Endometrial microvascular endothelial cells (primary cell): ENCODE results near the gene NEU2. TPM values are rescaled to one million over a fixed set of nuclear protein-coding genes. Genes with fewer than 3 reads are reported as not detected.

Experiments
- in situ Hi-C: cut with HindIII; loops from 2 replicates; pipeline ENCODE4 v1.10.0; 2017; ENCODE audit warnings: low sequenced_read_pairs, low pct_unique_long_range_greater_than_20kb; ENCODE audit errors: inconsistent ontology term
- total RNA-seq: library from RNA; depleted of rRNA; stranded (reverse); fragments of >200 nt; gene quantifications from one replicate; pipeline ENCODE4 v1.2.3, GENCODE V29; 2015; ENCODE audit errors: inconsistent ontology term

Gene NEU2
- total RNA-seq, 1 donor from 2014 or later = not detected

DNA sequence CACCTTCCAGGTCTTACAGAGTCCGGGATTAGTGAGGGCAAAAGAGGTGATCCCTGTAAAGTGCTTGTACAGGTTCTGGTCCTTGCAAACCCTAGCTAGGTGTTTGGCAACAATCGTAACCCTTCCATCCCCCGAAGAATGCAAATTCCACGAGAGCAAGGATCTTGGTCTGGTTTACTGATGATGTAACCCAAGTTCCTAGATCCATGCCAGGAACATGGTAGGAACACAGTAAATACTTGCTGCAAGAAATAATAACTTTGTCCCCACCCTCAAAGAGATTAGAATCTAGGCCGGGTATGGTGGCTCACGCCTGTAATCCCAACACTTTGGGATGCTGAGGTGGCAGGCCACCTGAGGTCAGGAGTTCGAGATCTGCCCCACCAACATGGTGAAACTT lies 6.8 kb upstream of the NEU2 start:
- in situ Hi-C loops = no loop called here

DNA sequence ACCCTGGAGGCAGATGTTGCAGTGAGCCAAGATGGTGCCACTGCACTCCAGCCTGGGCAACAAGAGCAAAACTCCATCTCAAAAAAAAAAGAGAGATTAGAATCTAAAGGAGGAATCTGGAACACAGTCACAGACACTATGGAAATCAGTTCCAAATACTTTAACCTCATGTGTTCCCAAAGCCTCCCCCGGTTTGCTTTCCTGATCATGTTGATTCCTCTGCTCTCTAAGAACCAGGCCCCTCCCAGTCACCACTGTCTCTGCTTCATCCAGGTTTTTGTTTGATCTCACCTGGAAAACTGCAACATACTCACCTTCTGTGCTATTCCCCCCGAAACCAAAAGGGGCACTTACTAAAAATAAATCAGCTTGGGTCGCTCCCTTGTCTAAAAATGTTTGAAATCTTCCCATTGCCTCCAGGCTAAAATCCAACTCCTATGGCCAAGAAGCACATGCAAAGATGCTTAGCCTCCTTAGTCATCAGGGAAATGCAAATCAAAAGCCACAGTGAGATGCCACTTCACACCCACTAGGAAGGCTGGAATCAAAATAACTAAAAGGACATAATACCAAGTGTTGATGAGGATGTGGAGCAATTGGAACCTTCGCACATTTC lies 6.2 kb upstream of the NEU2 start:
- in situ Hi-C loops = no loop called here

DNA sequence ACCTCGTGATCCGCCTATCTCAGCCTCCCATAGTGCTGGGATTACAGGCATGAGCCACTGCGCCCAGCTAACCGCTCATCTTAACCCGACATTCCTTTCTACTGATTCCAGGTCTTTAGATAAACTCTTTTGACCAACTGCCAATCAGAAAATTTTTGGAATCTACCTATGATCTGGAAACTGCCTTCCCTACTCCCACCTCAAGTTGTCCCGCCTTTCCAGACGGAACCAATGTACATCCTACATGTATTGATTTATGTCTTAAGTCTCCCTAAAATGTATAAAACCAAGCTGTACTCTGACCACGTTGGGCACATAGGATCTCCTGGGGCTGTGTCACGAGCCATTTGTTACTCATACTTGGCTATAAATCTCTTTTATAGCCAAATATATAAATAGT lies 3.2 kb upstream of the NEU2 start:
- in situ Hi-C loops = no loop called here

DNA sequence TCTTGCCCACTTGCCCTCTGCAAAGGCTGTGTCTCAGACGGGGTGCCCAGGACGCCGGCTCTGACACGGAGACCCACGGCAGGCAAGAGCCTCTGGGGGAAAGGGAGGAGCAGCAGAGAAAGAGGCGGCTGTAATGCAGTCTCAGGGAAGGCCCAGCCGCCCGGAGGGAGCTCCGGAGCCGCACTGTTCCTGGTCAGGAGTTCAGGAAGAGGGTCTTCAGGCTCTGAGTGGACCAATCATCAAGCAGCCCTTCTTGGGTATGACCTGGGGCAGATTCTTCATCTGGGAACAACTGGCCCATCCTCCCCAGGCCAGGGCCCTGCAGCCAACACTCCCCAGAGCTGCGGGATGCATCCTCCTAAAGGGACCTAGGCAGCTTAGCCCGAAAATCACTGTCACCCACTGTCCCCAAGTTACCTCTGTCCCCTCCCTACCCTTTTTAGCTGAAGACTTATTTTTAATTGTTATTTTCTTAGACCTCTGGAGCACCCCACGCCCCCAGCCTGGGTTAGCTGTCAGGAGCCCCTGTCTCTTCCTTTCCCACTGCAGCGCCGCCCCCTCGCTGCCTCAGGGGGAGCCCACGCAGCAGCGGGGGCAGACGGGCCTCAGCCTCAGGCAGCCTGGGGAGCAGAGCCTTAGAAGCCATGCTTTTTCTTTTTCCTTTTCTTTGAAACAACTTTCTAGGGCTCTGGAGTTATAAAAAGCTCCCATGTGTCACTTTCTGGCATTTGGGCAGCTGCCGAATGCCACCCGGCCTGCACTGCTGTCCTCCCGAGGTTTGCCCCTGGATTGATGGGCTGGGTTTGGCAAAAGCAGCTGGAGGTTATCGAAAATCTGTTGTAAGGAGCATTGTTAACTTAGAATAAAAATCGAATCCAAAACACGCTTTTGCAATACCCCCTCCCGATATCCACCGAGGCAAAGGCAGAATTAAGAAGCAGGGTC lies 644 bp upstream of the NEU2 start:
- in situ Hi-C loops = no loop called here

DNA sequence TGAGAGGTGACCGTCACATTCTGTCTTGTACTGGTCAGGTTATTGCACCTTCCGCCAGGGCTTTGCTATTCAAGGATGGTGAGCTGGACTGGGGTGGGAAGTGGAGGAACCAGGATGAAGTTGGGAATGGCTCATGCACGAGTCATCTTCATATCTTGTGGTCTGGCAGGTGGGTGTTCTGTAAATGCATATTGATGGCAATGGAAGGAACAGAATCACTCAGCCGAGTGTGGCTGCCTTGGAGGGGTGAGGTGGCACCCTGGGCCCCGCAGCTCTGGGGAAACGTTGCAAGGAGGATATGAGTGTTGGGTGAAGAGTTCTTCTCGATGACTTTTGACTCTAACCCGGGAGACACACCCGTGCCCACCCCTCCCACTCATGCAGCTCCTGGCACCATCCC lies 1.2 kb downstream of the NEU2 start:
- in situ Hi-C loops = no loop called here

DNA sequence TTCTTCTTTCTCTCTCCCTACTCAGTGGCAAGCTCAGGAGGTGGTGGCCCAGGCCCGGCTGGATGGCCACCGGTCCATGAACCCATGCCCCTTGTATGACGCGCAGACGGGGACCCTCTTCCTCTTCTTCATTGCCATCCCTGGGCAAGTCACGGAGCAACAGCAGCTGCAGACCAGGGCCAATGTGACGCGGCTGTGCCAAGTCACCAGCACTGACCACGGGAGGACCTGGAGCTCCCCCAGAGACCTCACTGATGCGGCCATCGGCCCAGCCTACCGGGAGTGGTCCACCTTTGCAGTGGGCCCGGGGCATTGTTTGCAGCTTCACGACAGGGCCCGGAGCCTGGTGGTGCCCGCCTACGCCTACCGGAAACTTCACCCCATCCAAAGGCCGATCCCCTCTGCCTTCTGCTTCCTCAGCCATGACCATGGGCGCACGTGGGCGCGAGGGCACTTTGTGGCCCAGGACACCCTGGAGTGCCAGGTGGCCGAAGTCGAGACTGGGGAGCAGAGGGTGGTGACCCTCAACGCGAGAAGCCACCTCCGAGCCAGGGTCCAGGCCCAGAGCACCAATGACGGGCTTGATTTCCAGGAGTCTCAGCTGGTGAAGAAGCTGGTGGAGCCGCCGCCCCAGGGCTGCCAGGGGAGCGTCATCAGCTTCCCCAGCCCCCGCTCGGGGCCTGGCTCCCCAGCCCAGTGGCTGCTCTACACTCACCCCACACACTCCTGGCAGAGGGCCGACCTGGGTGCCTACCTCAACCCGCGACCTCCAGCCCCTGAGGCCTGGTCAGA lies 1.8 kb downstream of the NEU2 start:
- in situ Hi-C loops = no loop called here

DNA sequence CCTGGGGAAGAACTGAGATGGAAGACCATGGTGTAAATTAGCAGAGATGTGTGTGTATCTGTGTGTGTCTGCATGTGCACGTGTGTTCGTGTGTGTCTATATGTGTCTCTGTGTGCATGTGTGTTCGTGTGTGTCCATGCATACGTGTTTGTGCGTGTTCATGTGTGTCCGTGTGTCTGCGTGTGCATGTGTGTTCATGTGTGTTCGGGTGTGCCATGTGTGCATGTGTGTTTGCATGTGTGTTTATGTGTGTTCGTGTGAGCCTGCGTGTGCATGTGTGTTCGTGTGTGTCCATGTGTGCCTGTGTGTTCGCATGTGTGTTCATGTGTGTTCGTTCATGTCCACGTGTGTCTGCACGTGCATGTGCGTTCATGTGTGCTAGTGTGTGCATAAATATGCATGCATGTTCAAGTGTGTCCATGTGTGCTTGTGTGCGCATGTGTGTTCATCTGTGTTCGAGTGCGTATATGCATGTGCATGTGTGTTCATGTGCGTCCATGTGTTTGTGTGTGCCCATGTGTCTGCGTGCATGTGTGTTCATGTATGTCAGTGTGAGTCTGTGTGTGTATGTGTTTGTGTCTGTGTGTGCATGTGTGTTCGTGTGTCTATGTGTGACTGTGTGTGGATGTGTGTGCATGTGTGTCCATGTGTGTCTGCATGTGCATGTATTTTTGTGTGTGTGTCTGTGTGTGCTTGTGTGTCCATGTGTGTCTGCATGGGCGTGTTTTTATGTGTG lies 3.1 kb downstream of the NEU2 start:
- in situ Hi-C loops = no loop called here

DNA sequence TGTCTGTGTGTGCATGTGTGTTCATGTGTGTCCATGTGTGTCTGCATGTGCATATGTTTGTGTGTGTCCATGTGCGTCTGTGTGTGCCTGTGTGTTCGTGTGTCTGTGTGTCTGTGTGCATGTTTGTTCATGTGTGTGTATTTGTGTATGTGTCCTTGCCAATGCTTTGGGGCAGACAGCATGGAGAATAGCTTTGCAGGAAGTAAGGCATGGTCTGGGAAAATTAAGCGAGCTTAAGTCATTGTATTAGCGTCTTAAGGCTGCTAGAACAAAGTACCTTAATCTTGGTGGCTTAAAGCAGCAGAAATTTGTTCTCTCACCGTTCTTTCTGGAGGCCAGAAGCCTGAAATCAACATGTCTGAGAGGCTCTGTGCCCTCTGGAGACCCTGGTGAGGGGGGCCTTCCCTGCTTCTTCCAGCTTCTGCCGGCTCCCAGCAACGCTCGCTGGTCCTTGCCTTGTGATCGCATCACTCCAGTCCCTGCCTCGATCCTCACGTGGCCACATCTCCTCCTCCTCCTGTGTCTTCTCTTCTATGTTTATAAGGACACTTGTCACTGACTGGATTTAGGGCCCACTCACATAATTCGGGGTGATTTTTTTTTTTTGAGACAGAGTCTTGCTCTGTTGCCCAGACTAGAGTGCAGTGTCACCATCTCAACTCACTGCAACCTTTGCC lies 3.8 kb downstream of the NEU2 start:
- in situ Hi-C loops = no loop called here

DNA sequence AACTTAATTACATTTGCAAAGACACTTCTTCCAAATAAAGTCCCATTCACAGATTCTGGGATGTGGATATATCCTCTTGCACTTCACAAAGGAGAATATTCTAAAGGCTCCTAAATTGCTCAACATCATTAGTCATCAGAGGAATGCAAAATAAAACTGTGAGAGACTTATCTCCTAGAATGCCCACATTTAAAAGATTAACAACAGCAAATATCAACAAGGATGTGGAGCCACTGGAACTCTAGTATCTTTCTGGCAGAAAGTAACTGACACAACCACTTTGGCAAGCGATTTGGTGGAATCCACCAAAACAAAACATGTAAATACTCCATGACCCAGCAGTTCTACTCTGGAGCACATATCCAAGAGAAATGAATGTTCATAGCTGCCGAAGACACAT lies 4.6 kb downstream of the NEU2 start:
- in situ Hi-C loops = no loop called here

DNA sequence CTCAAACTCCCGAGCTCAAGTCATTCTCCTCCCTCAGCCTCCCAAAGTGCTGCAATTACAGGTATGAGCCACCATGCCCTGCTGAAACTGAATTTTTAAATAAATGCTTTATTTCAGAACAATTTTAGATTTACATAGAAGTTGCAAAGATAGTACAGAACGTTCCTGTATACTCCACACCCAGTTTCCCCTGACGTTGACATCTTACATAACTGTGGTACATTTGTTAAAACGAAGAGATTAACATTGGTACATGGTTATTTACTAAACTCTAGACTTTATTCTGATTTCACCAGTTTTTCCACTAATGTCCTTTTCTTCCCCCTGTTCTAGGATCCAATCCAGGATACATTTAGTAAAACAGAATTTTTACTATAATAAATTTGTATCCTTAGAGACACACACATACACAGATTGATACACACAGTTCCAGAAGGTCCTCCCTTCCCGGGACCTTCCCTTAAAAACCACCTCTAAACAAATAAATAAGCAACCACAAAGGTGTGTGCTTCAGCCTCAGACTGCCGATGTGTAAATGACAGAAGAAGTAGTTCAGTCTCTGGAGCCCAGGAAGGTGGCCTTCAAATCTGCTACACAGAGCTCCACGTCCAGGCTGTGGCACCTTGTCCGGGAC lies 6.9 kb downstream of the NEU2 start:
- in situ Hi-C loops = no loop called here

DNA sequence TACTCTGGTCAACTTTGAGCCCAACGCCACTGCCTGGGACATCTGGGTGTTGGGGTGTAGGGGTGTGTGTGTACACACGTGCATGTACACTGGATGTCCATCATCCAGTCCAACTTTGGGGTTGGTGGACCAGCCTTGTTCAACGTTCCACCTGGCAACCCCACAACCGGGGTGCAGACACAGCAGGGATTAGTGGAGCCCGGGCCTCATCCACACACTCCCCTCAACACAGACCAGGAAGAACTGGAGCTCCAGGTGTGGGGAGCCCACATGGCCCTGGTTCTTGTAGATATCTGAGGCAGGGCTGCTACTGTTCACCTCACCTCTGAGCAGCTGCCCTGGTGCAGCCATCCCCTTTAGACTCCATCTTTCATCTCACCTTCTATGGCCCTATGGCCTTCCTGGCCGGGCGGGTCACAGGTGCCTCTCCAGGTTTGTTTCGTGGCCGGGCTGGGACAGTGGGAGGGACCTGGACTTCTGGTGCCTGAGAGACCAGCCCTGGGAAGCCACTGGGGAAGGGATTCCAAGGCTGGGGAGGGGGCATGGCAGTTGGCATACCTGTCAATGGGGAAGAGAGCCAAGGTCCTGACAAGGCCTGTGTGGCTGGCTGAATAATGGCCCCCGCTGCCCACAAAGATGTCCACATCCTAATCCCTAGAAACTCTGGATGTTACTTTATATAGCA lies 7.5 kb downstream of the NEU2 start:
- in situ Hi-C loops = no loop called here

DNA sequence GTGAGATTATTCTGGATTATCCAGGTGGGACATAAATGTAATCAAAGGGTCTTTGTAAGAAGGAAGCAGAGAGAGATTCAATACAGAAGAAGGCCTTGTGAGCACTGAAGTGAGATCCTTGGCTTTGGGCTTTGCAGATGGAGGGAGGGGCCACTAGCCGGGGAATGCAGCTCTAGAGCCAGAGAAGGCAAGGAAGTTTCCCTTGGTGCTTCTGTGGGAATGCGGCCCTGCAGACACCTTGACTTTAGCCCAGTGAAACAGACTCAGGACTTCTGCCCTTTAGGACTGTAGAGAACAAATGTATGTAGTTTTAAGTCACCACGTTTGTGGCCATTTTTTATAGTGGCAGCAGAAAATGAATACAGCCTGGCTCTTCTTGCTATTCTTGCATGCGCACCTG lies 8.1 kb downstream of the NEU2 start:
- in situ Hi-C loops = no loop called here

DNA sequence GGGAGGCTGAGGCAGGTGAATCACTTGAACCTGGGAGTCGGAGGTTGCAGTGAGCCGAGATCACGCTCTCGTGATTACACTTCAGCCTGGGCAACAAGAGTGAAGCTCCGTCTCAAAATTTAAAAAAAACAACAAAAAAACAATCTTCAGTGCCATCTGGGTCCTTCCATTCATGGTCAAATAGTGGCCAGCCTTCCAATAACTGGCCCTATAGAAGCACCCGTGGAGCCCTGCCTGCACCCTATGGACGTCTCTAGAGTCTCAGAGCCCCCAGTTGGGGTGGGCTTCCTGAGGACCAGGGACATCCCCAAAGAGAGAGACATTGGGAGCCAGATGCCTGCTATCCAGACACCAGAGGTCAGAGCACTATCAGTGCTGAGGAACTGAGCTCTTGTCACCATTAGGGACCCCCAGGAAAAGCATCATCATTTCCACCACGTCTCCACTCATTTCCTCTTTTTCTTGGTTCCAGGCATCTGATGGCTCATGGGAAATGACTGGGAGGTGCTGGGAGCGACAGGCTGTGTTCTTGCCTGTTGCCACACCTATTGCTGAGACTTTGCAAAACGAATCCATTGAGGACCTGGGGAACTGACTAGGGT lies 9.4 kb downstream of the NEU2 start:
- in situ Hi-C loops = no loop called here

DNA sequence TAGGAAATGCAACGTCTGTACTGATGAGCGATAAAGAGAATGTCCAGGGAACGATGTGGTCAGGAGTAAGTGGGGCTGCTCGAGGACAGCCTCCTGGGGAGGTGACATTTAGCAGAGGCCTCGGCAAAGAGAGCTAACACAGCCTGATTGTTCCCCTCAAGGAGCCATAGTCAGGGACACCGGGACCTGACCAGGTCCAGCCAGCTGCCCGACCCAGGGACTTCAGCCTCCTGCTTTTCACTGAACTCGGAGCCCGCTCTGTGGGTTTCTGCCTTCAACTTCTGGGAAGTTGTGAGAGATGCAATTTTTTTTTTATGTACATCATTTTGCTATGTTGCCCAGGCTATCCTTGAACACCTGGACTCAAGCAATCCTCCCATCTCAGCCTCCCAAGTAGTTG lies 10.1 kb downstream of the NEU2 start:
- in situ Hi-C loops = no loop called here

DNA sequence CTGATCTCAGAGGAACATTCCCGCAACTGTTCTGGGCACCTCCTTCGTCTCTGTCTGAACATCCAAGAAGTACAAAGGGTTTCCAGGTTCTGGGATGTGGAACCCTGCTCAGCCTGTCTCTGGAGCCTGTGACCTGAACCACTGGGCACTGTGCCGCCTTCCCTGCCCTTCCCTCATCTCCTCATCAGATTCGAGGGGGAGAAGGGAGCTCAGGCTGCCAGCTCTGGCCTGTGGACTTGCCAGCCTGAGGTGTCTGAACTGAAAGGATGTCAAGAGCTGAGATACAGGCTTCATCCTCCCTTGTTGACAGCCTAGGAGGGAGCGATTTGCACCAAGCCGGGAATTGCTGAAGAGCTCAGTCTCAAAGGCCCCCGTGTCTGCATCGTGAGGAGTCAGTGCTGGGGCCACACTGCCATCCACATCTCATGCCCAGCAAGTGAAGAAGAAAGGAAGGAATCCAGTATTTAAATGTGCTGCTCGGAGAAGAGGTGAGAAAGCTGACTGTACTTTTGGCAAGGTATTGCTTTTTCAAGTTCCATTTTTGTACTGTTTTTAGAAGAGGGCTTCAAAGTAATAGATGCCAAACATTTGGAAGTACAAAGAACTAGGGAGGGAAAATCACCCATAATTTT lies 12.6 kb downstream of the NEU2 start:
- in situ Hi-C loops = no loop called here

DNA sequence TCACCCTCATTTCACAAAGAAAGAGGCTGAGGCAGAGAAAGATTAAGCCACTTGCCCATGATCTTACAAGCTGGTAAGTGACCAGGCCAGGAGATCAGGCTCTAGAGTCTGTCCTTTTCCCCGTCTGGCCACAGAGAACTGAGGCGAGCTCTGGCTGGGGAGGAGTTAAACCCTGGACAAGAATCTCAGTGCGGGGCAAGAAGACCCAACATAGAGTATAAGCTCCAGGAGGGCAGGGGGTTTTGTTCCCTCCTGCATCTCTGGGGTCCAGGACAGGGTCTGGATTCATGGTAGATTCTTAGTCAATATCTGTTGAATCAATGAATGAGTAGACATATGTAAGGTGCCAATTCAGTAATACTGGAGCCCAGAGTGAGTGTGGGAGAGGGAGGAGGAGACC lies 14.7 kb downstream of the NEU2 start:
- in situ Hi-C loops = no loop called here

DNA sequence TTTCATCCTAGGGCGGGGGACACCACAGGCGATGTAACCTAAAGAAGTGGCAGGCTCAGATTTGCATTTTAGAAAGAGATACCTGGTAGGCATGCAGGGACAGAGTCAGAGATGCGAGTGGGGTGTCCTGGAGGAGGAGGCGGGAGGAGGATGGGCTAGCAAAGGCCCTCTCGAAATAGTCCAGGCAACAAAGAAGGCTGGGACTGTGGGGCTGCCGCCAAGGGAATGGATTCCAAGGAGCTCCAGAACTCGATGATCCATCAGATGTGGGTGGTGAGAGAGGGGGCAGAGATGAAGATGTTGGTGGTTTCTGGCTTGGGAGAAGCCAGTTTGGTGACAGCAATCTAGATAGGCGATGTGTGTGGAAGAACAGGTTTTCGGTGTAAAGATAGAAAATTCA lies 15.2 kb downstream of the NEU2 start:
- in situ Hi-C loops = no loop called here
